Measurements from ENCODE around the gene CTXND1. TPM values are rescaled to one million over a fixed set of nuclear protein-coding genes. Genes with fewer than 3 reads are reported as not detected.

The CTXND1 gene
- total and polyA plus RNA-seq, 2 of the 13 experiments (the other 11 are each of a cell fraction or from before 2014, with no cell fraction given), result 1.2 to 2.1 TPM

DNA sequence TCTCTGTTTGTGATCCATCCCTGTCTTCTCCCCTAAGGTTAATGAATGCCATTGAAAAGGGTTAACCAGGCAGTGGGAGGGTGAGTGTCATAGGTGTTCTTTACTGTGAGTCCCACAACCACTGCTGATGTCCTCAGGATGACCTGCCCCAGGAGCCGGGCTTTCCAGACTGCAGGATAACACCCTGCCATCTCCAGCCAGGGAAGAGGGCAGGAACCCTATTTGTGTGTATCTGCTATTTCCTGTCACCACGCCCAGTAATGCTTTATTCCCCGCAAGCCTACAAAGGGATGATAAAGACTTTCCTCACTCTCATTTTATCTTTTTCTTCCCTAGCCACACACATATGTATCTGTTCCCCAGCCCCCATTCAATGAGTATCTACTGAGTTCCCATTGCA lies 15.6 kb upstream of the CTXND1 start:
- in situ Hi-C loops (cut with HindIII; ENCODE audit: extremely low pct_ligation_motif_present, low pct_unique_long_range_greater_than_20kb), result no loop called here
- TF ChIP-seq, protein P1, sequence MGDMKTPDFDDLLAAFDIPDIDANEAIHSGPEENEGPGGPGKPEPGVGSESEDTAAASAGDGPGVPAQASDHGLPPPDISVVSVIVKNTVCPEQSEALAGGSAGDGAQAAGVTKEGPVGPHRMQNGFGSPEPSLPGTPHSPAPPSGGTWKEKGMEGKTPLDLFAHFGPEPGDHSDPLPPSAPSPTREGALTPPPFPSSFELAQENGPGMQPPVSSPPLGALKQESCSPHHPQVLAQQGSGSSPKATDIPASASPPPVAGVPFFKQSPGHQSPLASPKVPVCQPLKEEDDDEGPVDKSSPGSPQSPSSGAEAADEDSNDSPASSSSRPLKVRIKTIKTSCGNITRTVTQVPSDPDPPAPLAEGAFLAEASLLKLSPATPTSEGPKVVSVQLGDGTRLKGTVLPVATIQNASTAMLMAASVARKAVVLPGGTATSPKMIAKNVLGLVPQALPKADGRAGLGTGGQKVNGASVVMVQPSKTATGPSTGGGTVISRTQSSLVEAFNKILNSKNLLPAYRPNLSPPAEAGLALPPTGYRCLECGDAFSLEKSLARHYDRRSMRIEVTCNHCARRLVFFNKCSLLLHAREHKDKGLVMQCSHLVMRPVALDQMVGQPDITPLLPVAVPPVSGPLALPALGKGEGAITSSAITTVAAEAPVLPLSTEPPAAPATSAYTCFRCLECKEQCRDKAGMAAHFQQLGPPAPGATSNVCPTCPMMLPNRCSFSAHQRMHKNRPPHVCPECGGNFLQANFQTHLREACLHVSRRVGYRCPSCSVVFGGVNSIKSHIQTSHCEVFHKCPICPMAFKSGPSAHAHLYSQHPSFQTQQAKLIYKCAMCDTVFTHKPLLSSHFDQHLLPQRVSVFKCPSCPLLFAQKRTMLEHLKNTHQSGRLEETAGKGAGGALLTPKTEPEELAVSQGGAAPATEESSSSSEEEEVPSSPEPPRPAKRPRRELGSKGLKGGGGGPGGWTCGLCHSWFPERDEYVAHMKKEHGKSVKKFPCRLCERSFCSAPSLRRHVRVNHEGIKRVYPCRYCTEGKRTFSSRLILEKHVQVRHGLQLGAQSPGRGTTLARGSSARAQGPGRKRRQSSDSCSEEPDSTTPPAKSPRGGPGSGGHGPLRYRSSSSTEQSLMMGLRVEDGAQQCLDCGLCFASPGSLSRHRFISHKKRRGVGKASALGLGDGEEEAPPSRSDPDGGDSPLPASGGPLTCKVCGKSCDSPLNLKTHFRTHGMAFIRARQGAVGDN (CRISPR knock-in tag; IDR thresholded peaks at IDR 0.05), result no peak
- TF ChIP-seq, protein P2, sequence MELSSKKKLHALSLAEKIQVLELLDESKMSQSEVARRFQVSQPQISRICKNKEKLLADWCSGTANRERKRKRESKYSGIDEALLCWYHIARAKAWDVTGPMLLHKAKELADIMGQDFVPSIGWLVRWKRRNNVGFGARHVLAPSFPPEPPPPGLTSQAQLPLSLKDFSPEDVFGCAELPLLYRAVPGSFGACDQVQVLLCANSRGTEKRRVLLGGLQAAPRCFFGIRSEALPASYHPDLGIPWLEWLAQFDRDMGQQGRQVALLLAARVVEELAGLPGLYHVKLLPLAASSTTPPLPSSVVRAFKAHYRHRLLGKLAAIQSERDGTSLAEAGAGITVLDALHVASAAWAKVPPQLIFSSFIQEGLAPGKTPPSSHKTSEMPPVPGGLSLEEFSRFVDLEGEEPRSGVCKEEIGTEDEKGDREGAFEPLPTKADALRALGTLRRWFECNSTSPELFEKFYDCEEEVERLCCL (CRISPR knock-in tag; IDR thresholded peaks at IDR 0.05; ENCODE audit: borderline replicate concordance), result no peak
- no peak for TF ChIP-seq MBNL3 (CRISPR knock-in tag; conservative IDR thresholded peaks at IDR 0.05)
- no peak for TF ChIP-seq ZNF121 (CRISPR knock-in tag; IDR thresholded peaks at IDR 0.05)
- no peak for TF ChIP-seq ZSCAN30 (CRISPR knock-in tag; IDR thresholded peaks at IDR 0.05)
- TF ChIP-seq ELF3 (CRISPR knock-in tag; IDR thresholded peaks at IDR 0.05), result no peak
- TF ChIP-seq NFRKB (IDR thresholded peaks at IDR 0.05), result no peak
- TF ChIP-seq, protein P3, sequence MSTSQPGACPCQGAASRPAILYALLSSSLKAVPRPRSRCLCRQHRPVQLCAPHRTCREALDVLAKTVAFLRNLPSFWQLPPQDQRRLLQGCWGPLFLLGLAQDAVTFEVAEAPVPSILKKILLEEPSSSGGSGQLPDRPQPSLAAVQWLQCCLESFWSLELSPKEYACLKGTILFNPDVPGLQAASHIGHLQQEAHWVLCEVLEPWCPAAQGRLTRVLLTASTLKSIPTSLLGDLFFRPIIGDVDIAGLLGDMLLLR (CRISPR knock-in tag; IDR thresholded peaks at IDR 0.05), result no peak
- no peak for TF ChIP-seq ZNF570 (CRISPR knock-in tag; IDR thresholded peaks at IDR 0.05; ENCODE audit: borderline replicate concordance)
- no peak for TF ChIP-seq ISX (CRISPR knock-in tag; conservative IDR thresholded peaks at IDR 0.05)
- TF ChIP-seq, protein P4, sequence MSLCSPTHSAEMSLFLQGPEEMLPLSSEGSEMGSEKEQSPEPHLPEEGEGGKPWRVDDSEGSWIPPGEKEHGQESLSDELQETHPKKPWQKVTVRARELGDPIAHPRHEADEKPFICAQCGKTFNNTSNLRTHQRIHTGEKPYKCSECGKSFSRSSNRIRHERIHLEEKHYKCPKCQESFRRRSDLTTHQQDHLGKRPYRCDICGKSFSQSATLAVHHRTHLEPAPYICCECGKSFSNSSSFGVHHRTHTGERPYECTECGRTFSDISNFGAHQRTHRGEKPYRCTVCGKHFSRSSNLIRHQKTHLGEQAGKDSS (CRISPR knock-in tag; IDR thresholded peaks at IDR 0.05; ENCODE audit: borderline replicate concordance, low read depth), result no peak
- no peak for TF ChIP-seq ZMYM2 (CRISPR knock-in tag; IDR thresholded peaks at IDR 0.05)
- no peaks in the 10 kb centered on the region for H3K4me1 ChIP-seq (ENCODE audit: insufficient read depth, low read length)
- H3K27ac ChIP-seq (ENCODE audit: extremely low read length, insufficient read depth, low read length), result no peak overlapping the region
- peaks cover 0 to 19% of the 10 kb centered on the region in 2 experiments; a peak in 2 of 5 replicates for H3K27me3 ChIP-seq (ENCODE audit: control insufficient read depth in 1 of 2, insufficient read depth in 2 of 2, low read length in 2 of 2)
- FAIRE-seq (no peak), DNase-seq (ENCODE audit: low spot score) (no peak), ATAC-seq (no peak)
- H3K4me3 ChIP-seq (replicated peaks in 1 of 3; ENCODE audit: insufficient read depth in 1 of 3, low read depth in 2 of 3, low read length in 3 of 3), result no peak overlapping the region
- no peaks in the 10 kb centered on the region for H3K9me3 ChIP-seq (ENCODE audit: low read length)
- WGBS (ENCODE audit: low lambda C conversion rate), result 0% methylated on average over 2 of the region's 3 CpGs
- ChIA-PET CTCF (ENCODE audit: low intra/inter-chr PET ratio, low total read pairs) (no interaction called here), POLR2A (no interaction called here)
- no peaks in the 10 kb centered on the region for H3K79me2 ChIP-seq (ENCODE audit: insufficient read depth, low read length)
- no peaks in the 10 kb centered on the region for H3K36me3 ChIP-seq (replicated peaks in 1 of 2; ENCODE audit: control insufficient read depth in 1 of 2, insufficient read depth in 2 of 2, low read length in 2 of 2)
- no peak overlapping the region for H3K4me2 ChIP-seq (ENCODE audit: low read depth, low read length)
- intact Hi-C loops (cut with micrococcal nuclease; ENCODE audit: unreplicated experiment), result no loop called here
- no peaks in the 10 kb centered on the region for H4K20me1 ChIP-seq (ENCODE audit: insufficient read depth, low read length)
- H3K9ac ChIP-seq (ENCODE audit: insufficient read depth, low read depth, low read length), result no peak overlapping the region
- BruUV-seq (replicated peaks), result no TSS peak
- H2AFZ ChIP-seq (ENCODE audit: low read length), result no peak overlapping the region

Data from HepG2 (cell line).